Measurements from ENCODE around the gene OR7A10.

OR7A10 gene

GRCh38 chr19:14830702-14831101 lies 18.0 kb downstream of the OR7A10 start:
- H3K4me3 ChIP-seq (ENCODE audit: low read length) = no peak overlapping the region
- DNase-seq (ENCODE audit: low read depth) = no peak

GRCh38 chr19:14826006-14826405 lies 22.7 kb downstream of the OR7A10 start:
- Histone ChIP-seq H3K27me3 (replicated peaks; ENCODE audit: control insufficient read depth, insufficient read depth, low read length) (peaks cover 6% of the 10 kb centered on the region), H3K9ac (ENCODE audit: low read length) (no peak overlapping the region), H3K4me1 (ENCODE audit: control insufficient read depth, insufficient read depth, low read length) (no peaks in the 10 kb centered on the region), H3K9me3 (ENCODE audit: control insufficient read depth, low read length) (no peaks in the 10 kb centered on the region), H3K4me3 (ENCODE audit: low read length) (no peak overlapping the region), H3K36me3 (ENCODE audit: control insufficient read depth, insufficient read depth, low read length, severe bottlenecking) (no peaks in the 10 kb centered on the region)
- no peak for DNase-seq (ENCODE audit: low read depth)

More at GRCh38 chr19:14830702-14831101, 18.0 kb downstream of the OR7A10 start:
- Histone ChIP-seq H3K27me3 (replicated peaks; ENCODE audit: control insufficient read depth, insufficient read depth, low read length) (no peaks in the 10 kb centered on the region), H3K36me3 (ENCODE audit: control insufficient read depth, insufficient read depth, low read length, severe bottlenecking) (no peaks in the 10 kb centered on the region), H3K9me3 (ENCODE audit: control insufficient read depth, low read length) (no peaks in the 10 kb centered on the region), H3K9ac (ENCODE audit: low read length) (no peak overlapping the region), H3K4me1 (ENCODE audit: control insufficient read depth, insufficient read depth, low read length) (peaks cover 9% of the 10 kb centered on the region)

- no peak for DNase-seq (ENCODE audit: low read depth)
- no peaks in the 10 kb centered on the region for H3K4me1 ChIP-seq (ENCODE audit: control insufficient read depth, insufficient read depth, low read length)
- H3K27me3 ChIP-seq (replicated peaks; ENCODE audit: control insufficient read depth, insufficient read depth, low read length) = peaks cover 6% of the 10 kb centered on the region
- H3K4me3 ChIP-seq (ENCODE audit: low read length) = no peak overlapping the region
- no peak overlapping the region for H3K9ac ChIP-seq (ENCODE audit: low read length)
- H3K9me3 ChIP-seq (ENCODE audit: control insufficient read depth, low read length) = peaks cover 2% of the 10 kb centered on the region
- H3K36me3 ChIP-seq (ENCODE audit: control insufficient read depth, insufficient read depth, low read length, severe bottlenecking) = no peaks in the 10 kb centered on the region
These were observed 26.8 kb downstream of the OR7A10 start for GRCh38 chr19:14821937-14822336.

- Histone ChIP-seq H3K9me3 (ENCODE audit: control insufficient read depth, low read length) (peaks cover 4% of the 10 kb centered on the region), H3K36me3 (ENCODE audit: control insufficient read depth, insufficient read depth, low read length, severe bottlenecking) (no peaks in the 10 kb centered on the region), H3K27me3 (replicated peaks; ENCODE audit: control insufficient read depth, insufficient read depth, low read length) (peaks cover 6% of the 10 kb centered on the region), H3K9ac (ENCODE audit: low read length) (no peak overlapping the region), H3K4me1 (ENCODE audit: control insufficient read depth, insufficient read depth, low read length) (no peaks in the 10 kb centered on the region), H3K4me3 (ENCODE audit: low read length) (no peak overlapping the region)
- no peak for DNase-seq (ENCODE audit: low read depth)
These were observed 30.1 kb downstream of the OR7A10 start for GRCh38 chr19:14818588-14818987.

GRCh38 chr19:14817052-14817451 lies 31.7 kb downstream of the OR7A10 start:
- H3K4me3 ChIP-seq (ENCODE audit: low read length) = no peak overlapping the region
- H3K36me3 ChIP-seq (ENCODE audit: control insufficient read depth, insufficient read depth, low read length, severe bottlenecking) = no peaks in the 10 kb centered on the region
- H3K4me1 ChIP-seq (ENCODE audit: control insufficient read depth, insufficient read depth, low read length) = no peaks in the 10 kb centered on the region
- no peak overlapping the region for H3K9ac ChIP-seq (ENCODE audit: low read length)
- DNase-seq (ENCODE audit: low read depth) = no peak
- peaks cover 6% of the 10 kb centered on the region for H3K27me3 ChIP-seq (replicated peaks; ENCODE audit: control insufficient read depth, insufficient read depth, low read length)
- H3K9me3 ChIP-seq (ENCODE audit: control insufficient read depth, low read length) = peaks cover 4% of the 10 kb centered on the region

GRCh38 chr19:14814982-14815652 lies 33.6 kb downstream of the OR7A10 start:
- Histone ChIP-seq H3K36me3 (ENCODE audit: control insufficient read depth, insufficient read depth, low read length, severe bottlenecking) (no peaks in the 10 kb centered on the region), H3K4me1 (ENCODE audit: control insufficient read depth, insufficient read depth, low read length) (no peaks in the 10 kb centered on the region), H3K27me3 (replicated peaks; ENCODE audit: control insufficient read depth, insufficient read depth, low read length) (no peaks in the 10 kb centered on the region), H3K9me3 (ENCODE audit: control insufficient read depth, low read length) (peaks cover 4% of the 10 kb centered on the region), H3K9ac (ENCODE audit: low read length) (no peak overlapping the region), H3K4me3 (ENCODE audit: low read length) (no peak overlapping the region)
- no peak for DNase-seq (ENCODE audit: low read depth)

- Histone ChIP-seq H3K9me3 (ENCODE audit: control insufficient read depth, low read length) (no peaks in the 10 kb centered on the region), H3K36me3 (ENCODE audit: control insufficient read depth, insufficient read depth, low read length, severe bottlenecking) (no peaks in the 10 kb centered on the region)
These were observed 39.3 kb downstream of the OR7A10 start for GRCh38 chr19:14809272-14810057.

GRCh38 chr19:14804765-14805164 lies 44.0 kb downstream of the OR7A10 start:
- H3K9ac ChIP-seq (ENCODE audit: low read length) = no peak overlapping the region
- DNase-seq (ENCODE audit: low read depth) = no peak
- peaks cover 3% of the 10 kb centered on the region for H3K27me3 ChIP-seq (replicated peaks; ENCODE audit: control insufficient read depth, insufficient read depth, low read length)
- no peaks in the 10 kb centered on the region for H3K9me3 ChIP-seq (ENCODE audit: control insufficient read depth, low read length)
- no peaks in the 10 kb centered on the region for H3K36me3 ChIP-seq (ENCODE audit: control insufficient read depth, insufficient read depth, low read length, severe bottlenecking)
- no peak overlapping the region for H3K4me3 ChIP-seq (ENCODE audit: low read length)
- peaks cover 2% of the 10 kb centered on the region for H3K4me1 ChIP-seq (ENCODE audit: control insufficient read depth, insufficient read depth, low read length)

More at GRCh38 chr19:14809272-14810057, 39.3 kb downstream of the OR7A10 start:
- no peaks in the 10 kb centered on the region for H3K27me3 ChIP-seq (replicated peaks; ENCODE audit: control insufficient read depth, insufficient read depth, low read length)
- no peak overlapping the region for H3K9ac ChIP-seq (ENCODE audit: low read length)
- no peak for DNase-seq (ENCODE audit: low read depth)
- H3K4me3 ChIP-seq (ENCODE audit: low read length) = no peak overlapping the region
- peaks cover 5% of the 10 kb centered on the region for H3K4me1 ChIP-seq (ENCODE audit: control insufficient read depth, insufficient read depth, low read length)

GRCh38 chr19:14798760-14799159 lies 50.0 kb downstream of the OR7A10 start:
- Histone ChIP-seq H3K9me3 (ENCODE audit: control insufficient read depth, low read length) (no peaks in the 10 kb centered on the region), H3K27me3 (replicated peaks; ENCODE audit: control insufficient read depth, insufficient read depth, low read length) (peaks cover 12% of the 10 kb centered on the region), H3K4me3 (ENCODE audit: low read length) (no peak overlapping the region), H3K36me3 (ENCODE audit: control insufficient read depth, insufficient read depth, low read length, severe bottlenecking) (no peaks in the 10 kb centered on the region), H3K9ac (ENCODE audit: low read length) (no peak overlapping the region), H3K4me1 (ENCODE audit: control insufficient read depth, insufficient read depth, low read length) (no peaks in the 10 kb centered on the region)
- no peak for DNase-seq (ENCODE audit: low read depth)

GRCh38 chr19:14796021-14796420 lies 52.7 kb downstream of the OR7A10 start:
- peaks cover 12% of the 10 kb centered on the region for H3K27me3 ChIP-seq (replicated peaks; ENCODE audit: control insufficient read depth, insufficient read depth, low read length)
- no peak overlapping the region for H3K4me3 ChIP-seq (ENCODE audit: low read length)
- no peaks in the 10 kb centered on the region for H3K9me3 ChIP-seq (ENCODE audit: control insufficient read depth, low read length)
- DNase-seq (ENCODE audit: low read depth) = no peak
- no peaks in the 10 kb centered on the region for H3K36me3 ChIP-seq (ENCODE audit: control insufficient read depth, insufficient read depth, low read length, severe bottlenecking)
- H3K4me1 ChIP-seq (ENCODE audit: control insufficient read depth, insufficient read depth, low read length) = no peaks in the 10 kb centered on the region
- no peak overlapping the region for H3K9ac ChIP-seq (ENCODE audit: low read length)

- DNase-seq (ENCODE audit: low read depth) = no peak
- no peaks in the 10 kb centered on the region for H3K4me1 ChIP-seq (ENCODE audit: control insufficient read depth, insufficient read depth, low read length)
- H3K27me3 ChIP-seq (replicated peaks; ENCODE audit: control insufficient read depth, insufficient read depth, low read length) = peaks cover 9% of the 10 kb centered on the region
- no peak overlapping the region for H3K4me3 ChIP-seq (ENCODE audit: low read length)
- no peaks in the 10 kb centered on the region for H3K36me3 ChIP-seq (ENCODE audit: control insufficient read depth, insufficient read depth, low read length, severe bottlenecking)
- H3K9ac ChIP-seq (ENCODE audit: low read length) = no peak overlapping the region
- no peaks in the 10 kb centered on the region for H3K9me3 ChIP-seq (ENCODE audit: control insufficient read depth, low read length)
These were observed 53.5 kb downstream of the OR7A10 start for GRCh38 chr19:14795078-14795721.
